ENCODE results near the gene POGLUT2.

The POGLUT2 gene

DNA sequence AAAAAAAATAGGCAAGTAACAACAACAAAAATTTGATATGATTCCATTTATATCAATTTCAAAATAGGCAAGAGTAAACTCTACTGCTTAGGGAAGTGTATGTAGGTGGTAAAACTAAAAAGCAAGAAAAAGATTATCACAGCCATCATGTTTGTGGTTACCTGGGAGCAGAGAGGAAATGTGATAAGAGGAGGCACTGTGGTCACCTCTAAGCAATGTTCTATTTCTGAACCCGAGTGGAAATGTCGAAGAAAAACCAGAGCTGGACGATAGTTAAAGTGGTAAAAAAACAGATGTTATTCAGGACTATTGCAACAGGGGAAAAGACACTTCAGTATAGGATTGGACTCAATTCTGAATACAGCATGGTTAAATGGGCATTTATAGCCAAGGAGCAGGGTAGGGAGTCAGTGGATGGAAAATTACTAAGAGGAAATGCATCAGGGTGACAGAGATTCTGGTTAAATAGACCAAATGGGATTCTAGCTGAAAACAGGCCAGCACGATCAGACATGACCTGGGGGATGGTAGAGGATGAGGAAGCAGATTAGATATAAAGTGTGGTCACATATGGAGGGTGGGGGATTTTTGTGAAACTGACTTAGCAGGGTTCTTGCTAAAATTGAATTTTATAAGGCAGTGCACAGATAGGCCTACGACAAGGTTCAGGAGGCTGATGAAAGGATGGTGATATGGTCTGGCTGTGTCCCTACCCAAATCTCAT is 19.2 kb downstream of the POGLUT2 start:
- Histone ChIP-seq H3K27me3 (ENCODE audit: insufficient read depth, low read depth) (no peaks in the 10 kb centered on the region), H3K79me2 (ENCODE audit: insufficient read depth, low read depth) (no peaks in the 10 kb centered on the region), H3K4me2 (no peak overlapping the region), H3K36me3 (ENCODE audit: insufficient read depth) (no peaks in the 10 kb centered on the region), H3K4me3 (IDR thresholded peaks at IDR 0.05; ENCODE audit: insufficient read depth, low read depth, low read length) (no peak overlapping the region), H4K20me1 (ENCODE audit: insufficient read depth) (no peaks in the 10 kb centered on the region), H3K9ac (no peak overlapping the region), H2AFZ (ENCODE audit: low read depth) (no peak overlapping the region), H3K27ac (no peak overlapping the region), H3K4me1 (ENCODE audit: low read depth, poor library complexity, severe bottlenecking) (no peaks in the 10 kb centered on the region)
- TF ChIP-seq CTCF (conservative IDR thresholded peaks at IDR 0.05; ENCODE audit: low read depth, low read length), result no peak

DNA sequence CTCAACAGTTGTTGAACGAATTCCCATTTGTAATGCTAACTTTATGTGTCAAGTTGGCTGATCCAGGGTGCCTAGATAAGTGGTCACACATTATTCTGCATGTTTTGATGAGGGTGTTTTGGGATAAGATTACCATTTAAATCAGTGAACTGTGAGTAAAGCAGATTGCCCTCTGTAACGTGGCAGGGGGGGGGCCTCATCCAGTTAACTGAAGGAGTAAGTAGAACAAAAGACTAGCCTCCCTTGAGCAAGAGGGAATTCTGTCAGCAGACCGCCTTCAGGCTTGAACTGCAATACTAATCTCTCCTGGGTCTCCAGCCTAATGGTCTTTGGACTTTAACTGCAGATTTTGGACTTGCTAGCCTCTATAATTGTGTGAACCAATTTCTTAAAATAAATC is 21.0 kb downstream of the POGLUT2 start:
- H3K4me1 ChIP-seq (ENCODE audit: low read depth, poor library complexity, severe bottlenecking), result no peaks in the 10 kb centered on the region
- no peaks in the 10 kb centered on the region for H3K36me3 ChIP-seq (ENCODE audit: insufficient read depth)
- TF ChIP-seq CTCF (conservative IDR thresholded peaks at IDR 0.05; ENCODE audit: low read depth, low read length), result no peak
- H3K27me3 ChIP-seq (ENCODE audit: insufficient read depth, low read depth), result no peaks in the 10 kb centered on the region
- no peak overlapping the region for H3K4me2 ChIP-seq
- no peak overlapping the region for H2AFZ ChIP-seq (ENCODE audit: low read depth)
- no peak overlapping the region for H3K4me3 ChIP-seq (IDR thresholded peaks at IDR 0.05; ENCODE audit: insufficient read depth, low read depth, low read length)
- H3K9ac ChIP-seq, result no peak overlapping the region
- H4K20me1 ChIP-seq (ENCODE audit: insufficient read depth), result no peaks in the 10 kb centered on the region
- no peaks in the 10 kb centered on the region for H3K79me2 ChIP-seq (ENCODE audit: insufficient read depth, low read depth)
- no peak overlapping the region for H3K27ac ChIP-seq

DNA sequence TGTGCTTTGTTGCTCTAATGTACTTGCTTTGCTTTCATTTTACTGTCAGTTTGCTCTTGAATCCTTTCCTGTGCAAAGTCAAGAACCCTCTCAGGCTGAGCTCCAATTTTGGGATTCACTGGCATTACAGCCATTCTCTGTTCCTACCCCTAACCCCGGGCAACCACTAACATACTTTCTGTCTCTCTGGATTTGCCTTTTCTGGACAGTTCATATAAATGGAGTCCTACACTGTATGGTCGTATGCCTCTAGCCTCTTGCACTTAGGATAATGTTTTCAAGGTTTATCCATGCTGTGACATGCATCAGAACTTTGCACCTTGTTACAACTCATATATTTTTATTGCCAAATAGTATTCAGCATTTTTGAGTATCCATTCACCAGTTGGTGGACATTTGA is 22.5 kb downstream of the POGLUT2 start:
- H3K4me1 ChIP-seq (ENCODE audit: low read depth, poor library complexity, severe bottlenecking), result peaks cover 5% of the 10 kb centered on the region
- no peak overlapping the region for H3K4me2 ChIP-seq
- no peak for TF ChIP-seq CTCF (conservative IDR thresholded peaks at IDR 0.05; ENCODE audit: low read depth, low read length)
- no peaks in the 10 kb centered on the region for H3K36me3 ChIP-seq (ENCODE audit: insufficient read depth)
- no peaks in the 10 kb centered on the region for H3K79me2 ChIP-seq (ENCODE audit: insufficient read depth, low read depth)
- H3K27ac ChIP-seq, result no peak overlapping the region
- H3K9ac ChIP-seq, result no peak overlapping the region
- H3K4me3 ChIP-seq (IDR thresholded peaks at IDR 0.05; ENCODE audit: insufficient read depth, low read depth, low read length), result no peak overlapping the region
- no peaks in the 10 kb centered on the region for H4K20me1 ChIP-seq (ENCODE audit: insufficient read depth)
- no peak overlapping the region for H2AFZ ChIP-seq (ENCODE audit: low read depth)
- no peaks in the 10 kb centered on the region for H3K27me3 ChIP-seq (ENCODE audit: insufficient read depth, low read depth)

DNA sequence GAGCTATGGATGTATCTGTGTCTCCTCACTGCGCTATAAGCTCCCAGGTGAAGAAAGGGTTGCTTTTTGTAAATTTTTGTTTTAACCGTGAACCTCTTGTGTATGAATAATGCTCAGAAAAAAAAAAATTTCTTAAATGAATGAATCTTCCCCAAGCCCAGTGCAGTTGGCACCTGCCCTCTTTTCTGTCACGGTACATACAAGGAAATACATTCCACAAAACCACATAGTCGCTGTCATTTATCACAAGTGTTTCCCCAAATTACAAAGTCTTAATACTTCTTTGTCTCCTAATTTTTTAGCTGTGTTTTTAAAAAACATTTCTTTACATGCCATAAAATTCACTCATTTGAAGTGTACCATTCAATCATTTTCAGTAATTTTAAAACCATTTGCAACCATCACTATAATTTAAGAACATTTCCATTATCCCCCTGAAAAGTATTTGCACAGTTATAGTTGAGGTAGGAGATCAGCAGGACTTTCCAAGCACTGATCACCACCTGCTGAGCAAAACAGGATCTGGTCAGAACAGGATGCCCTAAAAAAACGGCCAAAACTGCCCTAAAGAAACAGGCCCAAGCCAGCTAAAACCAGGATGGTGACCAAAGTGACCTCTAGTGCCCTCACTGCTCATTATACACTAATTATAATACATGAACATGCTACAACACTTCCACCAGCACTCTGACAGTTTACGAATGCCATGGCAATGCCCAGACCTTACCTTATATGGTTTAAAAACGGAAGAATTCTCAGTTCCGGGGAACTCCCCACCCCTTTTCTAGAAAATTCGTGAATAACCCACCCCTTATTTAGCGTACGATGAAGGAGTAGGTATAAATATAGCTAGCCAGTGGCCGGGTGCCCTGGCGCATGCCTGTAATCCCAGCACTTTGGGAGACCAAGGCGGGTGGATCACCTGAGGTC is 23.9 kb downstream of the POGLUT2 start:
- Histone ChIP-seq H3K4me3 (IDR thresholded peaks at IDR 0.05; ENCODE audit: insufficient read depth, low read depth, low read length) (no peak overlapping the region), H2AFZ (ENCODE audit: low read depth) (peak overlapping the region; percentile 86; the same call in 1 of the 2 replicates), H3K79me2 (ENCODE audit: insufficient read depth, low read depth) (no peaks in the 10 kb centered on the region), H3K27me3 (ENCODE audit: insufficient read depth, low read depth) (no peaks in the 10 kb centered on the region), H3K36me3 (ENCODE audit: insufficient read depth) (no peaks in the 10 kb centered on the region), H4K20me1 (ENCODE audit: insufficient read depth) (no peaks in the 10 kb centered on the region), H3K9ac (no peak overlapping the region), H3K4me2 (no peak overlapping the region), H3K4me1 (ENCODE audit: low read depth, poor library complexity, severe bottlenecking) (peaks cover 8% of the 10 kb centered on the region), H3K27ac (no peak overlapping the region)
- TF ChIP-seq CTCF (conservative IDR thresholded peaks at IDR 0.05; ENCODE audit: low read depth, low read length), result no peak

Measured in KMS-11 (cell line).